GM12878 (cell line): ENCODE measurements around the gene RASGRF2. TPM values are rescaled to one million over a fixed set of nuclear protein-coding genes. Genes with fewer than 3 reads are reported as not detected.

Source experiments
- ATAC-seq: fragments of 200-7000 bp; cut with Tn5 transposase; 3 replicates; pipeline ENCODE4 v1.9.1; 2020; ENCODE audit warnings: mild to moderate bottlenecking, moderate library complexity
- BruUV-seq: library from RNA; stranded (reverse); fragments of 400-500 nt; replicated peaks from 2 replicates; lab custom pipeline; 2021; lab: Mats Ljungman, UMichigan
- CTCF ChIA-PET: fragments of 300-600 bp; sonication (Branson Sonifier 250); formaldehyde crosslinking; extraction: SDS; loops from one replicate; lab custom pipeline; 2021; ENCODE audit warnings: inconsistent platforms; lab: Yijun Ruan, JAX
- POLR2A ChIA-PET: fragments of 350-600 bp; formaldehyde crosslinking; extraction: SDS; loops from one replicate; lab custom pipeline; 2021; ENCODE audit warnings: inconsistent platforms; lab: Charles Lee
- RAD21 ChIA-PET: fragments of 300-600 bp; sonication (Branson Sonifier 250); formaldehyde crosslinking; loops from one replicate; lab custom pipeline; 2023; ENCODE audit warnings: antibody characterized with exemption; ENCODE audit not compliant: unreplicated experiment; lab: Charles Lee
- SMC1A ChIA-PET: fragments of 300-600 bp; sonication (Branson Sonifier 250); formaldehyde crosslinking; loops from one replicate; lab custom pipeline; 2023; ENCODE audit not compliant: unreplicated experiment, uncharacterized antibody; lab: Charles Lee
- DNase-seq: peaks from one replicate; pipeline ENCODE4 v3.0.0-alpha.2; 2011; ENCODE audit warnings: low read depth, low spot score
- FAIRE-seq: peaks from 3 replicates; lab custom pipeline; 2011; peaks lifted over from hg19 to GRCh38; lab: Jason Lieb, UNC
- H2AFZ ChIP-seq: 2 replicates; pipeline ENCODE4 v1.6.0; 2011; ENCODE audit warnings: low read depth, low read length, control low read depth; ENCODE audit not compliant: control insufficient read depth
- H3K27ac ChIP-seq: 2 replicates; pipeline ENCODE4 v1.5.1; 2011; ENCODE audit warnings: control low read depth; ENCODE audit not compliant: control insufficient read depth, insufficient read depth
- H3K27me3 ChIP-seq, 2 experiments: replicated peaks in 1 of 2; 2 replicates each; pipeline versions ENCODE4 v1.6.0 to v1.6.1; 2011; ENCODE audit warnings: low read length in 1 of 2; ENCODE audit not compliant: control insufficient read depth in 2 of 2, insufficient read depth in 2 of 2
- H3K36me3 ChIP-seq, 2 experiments: 2 replicates each; pipeline ENCODE4 v1.5.1; 2011; ENCODE audit warnings: low read length in 1 of 2; ENCODE audit not compliant: control insufficient read depth in 2 of 2, insufficient read depth in 2 of 2
- H3K4me1 ChIP-seq: 2 replicates; pipeline ENCODE4 v1.6.1; 2011; ENCODE audit warnings: mild to moderate bottlenecking, low read length, moderate library complexity, mixed read lengths; ENCODE audit not compliant: control insufficient read depth, insufficient read depth
- H3K4me2 ChIP-seq: 2 replicates; pipeline ENCODE4 v1.6.0; 2011; ENCODE audit warnings: control low read depth; ENCODE audit not compliant: control insufficient read depth, insufficient read depth
- H3K4me3 ChIP-seq: fragments of 200-600 bp; sonication (generic); 2 replicates; pipeline ENCODE4 v1.5.1; 2016
- H3K79me2 ChIP-seq: 2 replicates; pipeline ENCODE4 v1.6.0; 2011; ENCODE audit warnings: low read length; ENCODE audit not compliant: control insufficient read depth, insufficient read depth
- H3K9ac ChIP-seq: 2 replicates; pipeline ENCODE4 v1.8.0; 2011; ENCODE audit warnings: low read length, control low read depth, mixed read lengths; ENCODE audit not compliant: control insufficient read depth, insufficient read depth
- H3K9me3 ChIP-seq: replicated peaks from 3 replicates; pipeline ENCODE4 v1.5.1; 2011; ENCODE audit warnings: mild to moderate bottlenecking, low read length; ENCODE audit not compliant: control insufficient read depth, insufficient read depth
- H4K20me1 ChIP-seq: 2 replicates; pipeline ENCODE4 v1.6.0; 2011; ENCODE audit not compliant: control insufficient read depth, insufficient read depth
- BMI1 ChIP-seq: fragments of 450-650 bp; IDR thresholded peaks from 2 replicates; pipeline ENCODE4 v1.6.1; 2016; ENCODE audit warnings: mild to moderate bottlenecking, moderate library complexity, borderline replicate concordance
- CBX3 ChIP-seq: fragments of 200-600 bp; sonication (generic); IDR thresholded peaks from 2 replicates; pipeline ENCODE4 v1.6.1; 2016; ENCODE audit warnings: low read depth, borderline replicate concordance
- ETV6 ChIP-seq, 2 experiments: fragments of 450-650 bp in 1 of 2; IDR thresholded peaks in 1 of 2; conservative IDR thresholded peaks in 1 of 2; 2 replicates each; pipeline ENCODE4 v1.6.1; 2014; ENCODE audit warnings: antibody characterized with exemption in 1 of 2, borderline replicate concordance in 1 of 2, low read depth in 1 of 2, mild to moderate bottlenecking in 1 of 2, moderate library complexity in 1 of 2
- MTA3 ChIP-seq: IDR thresholded peaks from 2 replicates; pipeline ENCODE4 v1.6.1; 2012; ENCODE audit warnings: low read length, inconsistent platforms, borderline replicate concordance
- NFYA ChIP-seq: IDR thresholded peaks from 2 replicates; pipeline ENCODE4 v1.6.1; 2011; ENCODE audit warnings: low read depth, mild to moderate bottlenecking, low read length, improper control_type of control experiment, borderline replicate concordance
- PRDM15 ChIP-seq: fragments of 450-650 bp; formaldehyde crosslinking; IDR thresholded peaks from 2 replicates; pipeline ENCODE4 v1.4.0; 2020; ENCODE audit warnings: mild to moderate bottlenecking, moderate library complexity
- RBBP5 ChIP-seq: fragments of 200-600 bp; sonication (generic); conservative IDR thresholded peaks from 2 replicates; pipeline ENCODE4 v1.6.1; 2016
- SREBF1 ChIP-seq: IDR thresholded peaks from 2 replicates; pipeline ENCODE4 v1.6.1; 2012; ENCODE audit warnings: mild to moderate bottlenecking, low read length
- SRF ChIP-seq, 2 experiments: IDR thresholded peaks; 2 replicates each; pipeline ENCODE4 v1.6.1; 2011; ENCODE audit warnings: low read depth in 2 of 2, low read length in 2 of 2, mild to moderate bottlenecking in 1 of 2, moderate library complexity in 1 of 2
- TCF3 ChIP-seq: IDR thresholded peaks from 2 replicates; pipeline ENCODE4 v1.6.1; 2012; ENCODE audit warnings: low read depth, mild to moderate bottlenecking, low read length, borderline replicate concordance; ENCODE audit not compliant: insufficient read depth
- ZBED1 ChIP-seq: IDR thresholded peaks from 2 replicates; pipeline ENCODE4 v1.6.1; 2016; ENCODE audit warnings: borderline replicate concordance
- ZNF384 ChIP-seq: IDR thresholded peaks from 2 replicates; pipeline ENCODE4 v1.6.1; 2012; ENCODE audit warnings: low read depth, mild to moderate bottlenecking, low read length, improper control_type of control experiment, borderline replicate concordance
- ZZZ3 ChIP-seq: IDR thresholded peaks from 2 replicates; pipeline ENCODE4 v1.6.1; 2011; ENCODE audit warnings: low read depth; ENCODE audit not compliant: control insufficient read depth, insufficient read length
- WGBS: methylation state at CpG from one replicate; pipeline ENCODE4 v1.1.6; 2016; ENCODE audit warnings: low lambda C conversion rate; ENCODE audit not compliant: insufficient replicate concordance, insufficient coverage; ENCODE audit errors: missing lambda C conversion rate; 5-methylcytosine and 5-hydroxymethylcytosine counted together
- in situ Hi-C: fragments of 300-500 bp; cut with MboI; formaldehyde crosslinking; loops from 9 replicates; pipeline ENCODE4 v1.14.3; 2018; ENCODE audit warnings: mixed read lengths
- intact Hi-C: fragments of 100-400 bp; cut with micrococcal nuclease; formaldehyde crosslinking; loops from one replicate; pipeline ENCODE4 v1.14.2; 2022; ENCODE audit not compliant: unreplicated experiment
- polyA plus RNA-seq, 11 experiments: library from polyadenylated mRNA; depleted of rRNA in 4 of 11; unstranded in 6 of 11; stranded (reverse) in 5 of 11; fragments of >200 nt; fragmentation: Nextera tagmentation in 4 of 11; fragmentation: Illumina TruSeq in 1 of 11; extraction: Ambion mirVana in 4 of 11; extraction: Trizol in 1 of 11; gene quantifications; 1 replicate in 1 of 11; 2 replicates in 10 of 11; pipeline versions ENCODE4 v1.2.1 to v1.2.3, GENCODE V29; 2011 to 2016; ENCODE audit warnings: inconsistent platforms in 2 of 11, missing spikeins in 2 of 11, low read depth in 1 of 11
- total RNA-seq, 4 experiments: library from RNA; depleted of rRNA in 3 of 4; stranded (reverse); fragments of >200 nt in 3 of 4; fragmentation: Illumina TruSeq in 1 of 4; extraction: Trizol in 1 of 4; gene quantifications; 2 replicates each; pipeline versions ENCODE4 v1.2.1 to v1.2.3, GENCODE V29; 2013 to 2021
- TF ChIP-seq, protein P1 (sequence below): fragments of 450-650 bp; IDR thresholded peaks from 2 replicates; pipeline ENCODE4 v1.6.1; 2017; ENCODE audit warnings: mild to moderate bottlenecking, moderate library complexity
- TF ChIP-seq, protein P2 (sequence below): IDR thresholded peaks from 2 replicates; pipeline ENCODE4 v1.6.1; 2011; ENCODE audit warnings: low read depth, mild to moderate bottlenecking, low read length, moderate library complexity, borderline replicate concordance; ENCODE audit errors: extremely low read depth
- TF ChIP-seq, protein P3 (sequence below): IDR thresholded peaks from 2 replicates; pipeline ENCODE4 v1.6.1; 2011; ENCODE audit warnings: borderline replicate concordance, low read depth, mild to moderate bottlenecking, moderate library complexity, mixed read lengths, low read length; ENCODE audit not compliant: insufficient read depth; ENCODE audit errors: extremely low read length

RASGRF2 gene
- total and polyA plus RNA-seq, 10 of the 15 experiments (the other 5 are each of a cell fraction or from before 2014, with no cell fraction given): 0.05 to 0.24 (median 0.07) TPM

DNA sequence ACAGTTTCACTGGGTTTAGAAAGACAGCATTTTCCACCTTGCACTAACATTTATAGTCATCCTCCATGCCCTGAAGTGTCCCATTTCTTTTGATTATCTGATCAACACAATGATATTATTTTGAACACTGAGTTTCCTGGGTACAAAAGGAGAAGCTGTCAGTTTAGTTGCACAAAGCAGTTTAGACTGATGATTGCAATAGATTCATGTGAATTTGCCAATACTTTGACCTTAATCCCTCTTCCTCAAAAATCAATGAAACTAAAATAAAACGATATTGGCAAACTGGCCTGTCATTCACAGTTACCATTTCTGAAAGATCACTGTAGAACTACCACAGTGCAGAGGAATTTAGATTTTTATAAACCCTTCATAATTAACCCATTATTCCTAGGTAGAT is 34.2 kb upstream of the RASGRF2 start:
- no peaks in the 10 kb centered on the region for H3K9me3 ChIP-seq
- no peak overlapping the region for H3K27ac ChIP-seq
- 95% methylated on average over 1 of the region's 1 CpG for WGBS
- POLR2A ChIA-PET: no interaction called here
- no peaks in the 10 kb centered on the region for H4K20me1 ChIP-seq
- no peak overlapping the region for H3K9ac ChIP-seq
- no TSS peak for BruUV-seq
- no peaks in the 10 kb centered on the region for H3K79me2 ChIP-seq
- no peak overlapping the region for H3K4me2 ChIP-seq
- intact Hi-C loops: no loop called here
- no peak for FAIRE-seq
- DNase-seq: no peak
- H3K4me3 ChIP-seq: no peak overlapping the region
- ATAC-seq: no peak
- RAD21 ChIA-PET: no interaction called here
- H3K27me3 ChIP-seq: no peaks in the 10 kb centered on the region
- H2AFZ ChIP-seq: no peak overlapping the region
- H3K36me3 ChIP-seq: no peaks in the 10 kb centered on the region
- CTCF ChIA-PET: no interaction called here
- in situ Hi-C loops: no loop called here
- no peaks in the 10 kb centered on the region; the same call in 1 of the 2 replicates for H3K4me1 ChIP-seq
- SMC1A ChIA-PET: no interaction called here
- TF ChIP-seq RBBP5 (no peak), ETV6 (conservative IDR thresholded peaks at IDR 0.05 in 1 of 2, IDR thresholded peaks at IDR 0.05 in 1 of 2; ENCODE audit: borderline replicate concordance in 1 of 2, low read depth in 1 of 2) (no peak), CBX3 (no peak), ZBED1 (no peak), ZNF384 (no peak), TCF3 (no peak), ZZZ3 (no peak), PRDM15 (no peak), BMI1 (no peak), SREBF1 (no peak), NFYA (no peak), SRF (IDR thresholded peaks at IDR 0.05; ENCODE audit: low read depth in 2 of 2, low read length in 2 of 2) (no peak), MTA3 (no peak)
- TF ChIP-seq, protein P1, sequence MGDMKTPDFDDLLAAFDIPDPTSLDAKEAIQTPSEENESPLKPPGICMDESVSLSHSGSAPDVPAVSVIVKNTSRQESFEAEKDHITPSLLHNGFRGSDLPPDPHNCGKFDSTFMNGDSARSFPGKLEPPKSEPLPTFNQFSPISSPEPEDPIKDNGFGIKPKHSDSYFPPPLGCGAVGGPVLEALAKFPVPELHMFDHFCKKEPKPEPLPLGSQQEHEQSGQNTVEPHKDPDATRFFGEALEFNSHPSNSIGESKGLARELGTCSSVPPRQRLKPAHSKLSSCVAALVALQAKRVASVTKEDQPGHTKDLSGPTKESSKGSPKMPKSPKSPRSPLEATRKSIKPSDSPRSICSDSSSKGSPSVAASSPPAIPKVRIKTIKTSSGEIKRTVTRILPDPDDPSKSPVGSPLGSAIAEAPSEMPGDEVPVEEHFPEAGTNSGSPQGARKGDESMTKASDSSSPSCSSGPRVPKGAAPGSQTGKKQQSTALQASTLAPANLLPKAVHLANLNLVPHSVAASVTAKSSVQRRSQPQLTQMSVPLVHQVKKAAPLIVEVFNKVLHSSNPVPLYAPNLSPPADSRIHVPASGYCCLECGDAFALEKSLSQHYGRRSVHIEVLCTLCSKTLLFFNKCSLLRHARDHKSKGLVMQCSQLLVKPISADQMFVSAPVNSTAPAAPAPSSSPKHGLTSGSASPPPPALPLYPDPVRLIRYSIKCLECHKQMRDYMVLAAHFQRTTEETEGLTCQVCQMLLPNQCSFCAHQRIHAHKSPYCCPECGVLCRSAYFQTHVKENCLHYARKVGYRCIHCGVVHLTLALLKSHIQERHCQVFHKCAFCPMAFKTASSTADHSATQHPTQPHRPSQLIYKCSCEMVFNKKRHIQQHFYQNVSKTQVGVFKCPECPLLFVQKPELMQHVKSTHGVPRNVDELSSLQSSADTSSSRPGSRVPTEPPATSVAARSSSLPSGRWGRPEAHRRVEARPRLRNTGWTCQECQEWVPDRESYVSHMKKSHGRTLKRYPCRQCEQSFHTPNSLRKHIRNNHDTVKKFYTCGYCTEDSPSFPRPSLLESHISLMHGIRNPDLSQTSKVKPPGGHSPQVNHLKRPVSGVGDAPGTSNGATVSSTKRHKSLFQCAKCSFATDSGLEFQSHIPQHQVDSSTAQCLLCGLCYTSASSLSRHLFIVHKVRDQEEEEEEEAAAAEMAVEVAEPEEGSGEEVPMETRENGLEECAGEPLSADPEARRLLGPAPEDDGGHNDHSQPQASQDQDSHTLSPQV: no peak
- TF ChIP-seq, protein P2, sequence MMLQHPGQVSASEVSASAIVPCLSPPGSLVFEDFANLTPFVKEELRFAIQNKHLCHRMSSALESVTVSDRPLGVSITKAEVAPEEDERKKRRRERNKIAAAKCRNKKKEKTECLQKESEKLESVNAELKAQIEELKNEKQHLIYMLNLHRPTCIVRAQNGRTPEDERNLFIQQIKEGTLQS: no peak
- TF ChIP-seq, protein P3, sequence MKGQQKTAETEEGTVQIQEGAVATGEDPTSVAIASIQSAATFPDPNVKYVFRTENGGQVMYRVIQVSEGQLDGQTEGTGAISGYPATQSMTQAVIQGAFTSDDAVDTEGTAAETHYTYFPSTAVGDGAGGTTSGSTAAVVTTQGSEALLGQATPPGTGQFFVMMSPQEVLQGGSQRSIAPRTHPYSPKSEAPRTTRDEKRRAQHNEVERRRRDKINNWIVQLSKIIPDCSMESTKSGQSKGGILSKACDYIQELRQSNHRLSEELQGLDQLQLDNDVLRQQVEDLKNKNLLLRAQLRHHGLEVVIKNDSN: no peak
